Vagina (tissue), 2 donors: ENCODE results near the gene COL25A1.

ENCODE experiments used
- POLR2A ChIP-seq, 2 donors: fragments of 450-650 bp; IDR thresholded peaks; one replicate each; pipeline ENCODE4 v1.6.1; 2017; ENCODE audit warnings: antibody characterized with exemption in 2 of 2, mild to moderate bottlenecking in 2 of 2, moderate library complexity in 2 of 2
- TF ChIP-seq, protein P1 (sequence below), 3 experiments: fragments of 450-650 bp in 2 of 3; fragments of 200-600 bp in 1 of 3; sonication (generic) in 1 of 3; IDR thresholded peaks; one replicate each; pipeline ENCODE4 v1.5.1; 2017 to 2019; ENCODE audit warnings: antibody characterized with exemption in 3 of 3, mild to moderate bottlenecking in 2 of 3, moderate library complexity in 2 of 3

DNA sequence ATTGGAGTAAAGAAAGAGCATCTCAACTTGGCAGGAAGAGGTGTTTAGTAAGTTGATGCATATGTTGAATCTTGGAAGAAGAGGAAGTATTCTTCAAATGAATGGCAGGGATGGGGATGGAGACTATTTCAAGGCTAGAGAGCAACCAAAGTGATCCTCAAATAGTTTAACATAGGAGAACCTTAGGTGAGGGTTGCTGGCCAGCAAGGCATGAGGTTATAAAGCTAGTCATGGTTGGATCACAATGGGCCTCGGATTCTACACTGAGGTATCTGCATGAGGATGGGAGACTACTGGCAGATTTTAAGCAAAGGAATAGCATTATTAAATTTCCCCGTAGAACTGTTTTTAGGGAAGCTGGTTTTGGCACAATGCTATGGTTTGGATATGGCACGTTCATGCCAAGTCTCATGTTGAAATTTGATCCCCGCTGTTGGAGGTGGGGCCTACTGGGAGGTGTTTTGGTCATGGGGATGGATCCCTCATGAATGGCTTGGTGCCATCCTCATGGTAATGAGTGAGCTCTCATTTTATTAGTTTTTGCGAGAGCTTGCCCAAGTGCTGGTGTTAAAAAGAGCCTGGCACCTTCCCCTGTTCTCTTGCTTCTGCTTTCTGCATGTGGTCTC is 497.7 kb downstream of the COL25A1 start:
- TF ChIP-seq, protein P1, sequence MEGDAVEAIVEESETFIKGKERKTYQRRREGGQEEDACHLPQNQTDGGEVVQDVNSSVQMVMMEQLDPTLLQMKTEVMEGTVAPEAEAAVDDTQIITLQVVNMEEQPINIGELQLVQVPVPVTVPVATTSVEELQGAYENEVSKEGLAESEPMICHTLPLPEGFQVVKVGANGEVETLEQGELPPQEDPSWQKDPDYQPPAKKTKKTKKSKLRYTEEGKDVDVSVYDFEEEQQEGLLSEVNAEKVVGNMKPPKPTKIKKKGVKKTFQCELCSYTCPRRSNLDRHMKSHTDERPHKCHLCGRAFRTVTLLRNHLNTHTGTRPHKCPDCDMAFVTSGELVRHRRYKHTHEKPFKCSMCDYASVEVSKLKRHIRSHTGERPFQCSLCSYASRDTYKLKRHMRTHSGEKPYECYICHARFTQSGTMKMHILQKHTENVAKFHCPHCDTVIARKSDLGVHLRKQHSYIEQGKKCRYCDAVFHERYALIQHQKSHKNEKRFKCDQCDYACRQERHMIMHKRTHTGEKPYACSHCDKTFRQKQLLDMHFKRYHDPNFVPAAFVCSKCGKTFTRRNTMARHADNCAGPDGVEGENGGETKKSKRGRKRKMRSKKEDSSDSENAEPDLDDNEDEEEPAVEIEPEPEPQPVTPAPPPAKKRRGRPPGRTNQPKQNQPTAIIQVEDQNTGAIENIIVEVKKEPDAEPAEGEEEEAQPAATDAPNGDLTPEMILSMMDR (IDR thresholded peaks at IDR 0.05), result no peak
- TF ChIP-seq POLR2A (IDR thresholded peaks at IDR 0.05), result no peak
